CD4-positive, alpha-beta T cell (primary cell): Measurements from ENCODE around the gene NXPE1. TPM values are rescaled to one million over a fixed set of nuclear protein-coding genes. Genes with fewer than 3 reads are reported as not detected.

Source experiments
- ATAC-seq: fragments of 200-7000 bp; cut with Tn5 transposase; one replicate; pipeline ENCODE4 v1.10.0; 2022; ENCODE audit warnings: mild to moderate bottlenecking; ENCODE audit not compliant: poor library complexity
- CTCF ChIA-PET: fragments of 350-600 bp; sonication (Branson Sonifier 250); formaldehyde crosslinking; loops from one replicate; lab custom pipeline; 2021; ENCODE audit warnings: antibody characterized with exemption, inconsistent platforms; lab: Charles Lee
- POLR2A ChIA-PET: fragments of 350-600 bp; sonication (Branson Sonifier 250); formaldehyde crosslinking; loops from one replicate; lab custom pipeline; 2021; ENCODE audit warnings: antibody characterized with exemption, inconsistent platforms; lab: Charles Lee
- DNase-seq, 14 experiments: peaks; one replicate each; pipeline ENCODE4 v3.0.0-alpha.2; 2013 to 2020; ENCODE audit warnings: mixed read lengths in 2 of 14
- H3K27ac ChIP-seq, 2 donors: one replicate each; pipeline versions ENCODE4 v1.5.1 to v1.7.0; 2013; ENCODE audit warnings: low read length in 2 of 2, low read depth in 1 of 2, mild to moderate bottlenecking in 1 of 2
- H3K27me3 ChIP-seq, 2 experiments: 1 replicate in 1 of 2; 2 replicates in 1 of 2; pipeline versions ENCODE4 v1.6.1 to v1.7.0; 2013; ENCODE audit warnings: low read length in 2 of 2, control low read depth in 1 of 2, mild to moderate bottlenecking in 1 of 2, moderate library complexity in 1 of 2; ENCODE audit not compliant: insufficient read depth in 2 of 2, control insufficient read depth in 1 of 2
- H3K36me3 ChIP-seq: one replicate; pipeline ENCODE4 v1.6.1; 2013; ENCODE audit warnings: low read length, control low read depth; ENCODE audit not compliant: insufficient read depth
- H3K4me1 ChIP-seq: one replicate; pipeline ENCODE4 v1.6.1; 2013; ENCODE audit warnings: low read length, control low read depth; ENCODE audit not compliant: insufficient read depth
- H3K4me3 ChIP-seq: one replicate; pipeline ENCODE4 v1.5.1; 2013; ENCODE audit warnings: mild to moderate bottlenecking, low read length, moderate library complexity
- H3K9me3 ChIP-seq, 2 experiments: 1 replicate in 1 of 2; 2 replicates in 1 of 2; pipeline versions ENCODE4 v1.6.1 to v1.7.0; 2013; ENCODE audit warnings: low read length in 2 of 2, mild to moderate bottlenecking in 2 of 2, control low read depth in 1 of 2, moderate library complexity in 1 of 2; ENCODE audit not compliant: control insufficient read depth in 1 of 2, insufficient read depth in 1 of 2
- H3K27ac Mint-ChIP-seq: one replicate; pipeline ENCODE4 v1.8.0; 2020; ENCODE audit warnings: mixed read lengths
- H3K27me3 Mint-ChIP-seq: one replicate; pipeline ENCODE4 v1.8.0; 2021; ENCODE audit warnings: mixed read lengths
- H3K36me3 Mint-ChIP-seq: one replicate; pipeline ENCODE4 v1.8.0; 2021; ENCODE audit warnings: low read depth, mixed read lengths
- H3K4me1 Mint-ChIP-seq: one replicate; pipeline ENCODE4 v1.8.0; 2021; ENCODE audit warnings: low read depth, mixed read lengths
- H3K4me3 Mint-ChIP-seq: one replicate; pipeline ENCODE4 v1.8.0; 2020; ENCODE audit warnings: mild to moderate bottlenecking, mixed read lengths
- H3K9me3 Mint-ChIP-seq: one replicate; pipeline ENCODE4 v1.8.0; 2020; ENCODE audit warnings: mixed read lengths
- CTCF ChIP-seq: fragments of 200-600 bp; IDR thresholded peaks from one replicate; pipeline ENCODE4 v1.8.0; 2022; ENCODE audit warnings: antibody characterized with exemption, mild to moderate bottlenecking
- intact Hi-C, 2 experiments: fragments of 100-400 bp; cut with DNase I in 1 of 2; cut with micrococcal nuclease in 1 of 2; formaldehyde crosslinking; loops; one replicate each; pipeline versions ENCODE4 v1.15.1 to v1.9.0; 2023 to 2025; cut with DNase I, micrococcal nuclease
- total RNA-seq, 174 experiments: library from RNA in 2 of 174; stranded (reverse) in 2 of 174; gene quantifications; one replicate each; pipeline ENCODE4 v1.2.3 and lab custom pipeline; 2021 to 2026

NXPE1 gene
- total RNA-seq, 2 experiments from 2014 or later = not detected

- H3K4me1 Mint-ChIP-seq = no peaks in the 10 kb centered on the region
- ATAC-seq (no peak), DNase-seq (no peak)
- TF ChIP-seq CTCF = no peak
- Histone ChIP-seq H3K27me3 (no peaks in the 10 kb centered on the region), H3K27ac (no peak overlapping the region), H3K36me3 (no peaks in the 10 kb centered on the region), H3K4me1 (no peaks in the 10 kb centered on the region), H3K9me3 (no peaks in the 10 kb centered on the region), H3K4me3 (no peak overlapping the region)
- H3K4me3 Mint-ChIP-seq = no peak overlapping the region
- H3K27me3 Mint-ChIP-seq = no peaks in the 10 kb centered on the region
- POLR2A ChIA-PET = no interaction called here
- CTCF ChIA-PET = no interaction called here
- intact Hi-C loops = no loop called here
- H3K9me3 Mint-ChIP-seq = no peaks in the 10 kb centered on the region
- H3K27ac Mint-ChIP-seq = no peak overlapping the region
- no peaks in the 10 kb centered on the region for H3K36me3 Mint-ChIP-seq
Measured at GRCh38 chr11:114478001-114478410, 81.7 kb downstream of the NXPE1 start.

- Mint-ChIP-seq H3K27me3 (peaks cover 10% of the 10 kb centered on the region), H3K4me3 (no peak overlapping the region), H3K9me3 (peaks cover 5% of the 10 kb centered on the region), H3K4me1 (no peaks in the 10 kb centered on the region), H3K27ac (no peak overlapping the region), H3K36me3 (no peaks in the 10 kb centered on the region)
- no peak for TF ChIP-seq CTCF
- Histone ChIP-seq H3K36me3 (no peaks in the 10 kb centered on the region), H3K27me3 (no peaks in the 10 kb centered on the region), H3K27ac (no peak overlapping the region), H3K4me3 (no peak overlapping the region), H3K4me1 (no peaks in the 10 kb centered on the region), H3K9me3 (no peaks in the 10 kb centered on the region)
- CTCF ChIA-PET = no interaction called here
- ATAC-seq (no peak), DNase-seq (no peak)
- intact Hi-C loops = no loop called here
- POLR2A ChIA-PET = no interaction called here
Measured at GRCh38 chr11:114472661-114473060, 87.0 kb downstream of the NXPE1 start.

Other genes with a start within 250 kb of the NXPE1 start
- gene C11orf71, start 159.4 kb downstream of the NXPE1 start, total RNA-seq = 1 to 10 TPM; 6.1 to 7.6 TPM
- 10 to 100 TPM; 76.1 to 81.9 TPM for gene RBM7, start 159.2 kb downstream of the NXPE1 start, total RNA-seq
- 10 to 100 TPM; 17.3 to 20.6 TPM for gene REXO2, start 120.4 kb downstream of the NXPE1 start, total RNA-seq
- gene NXPE4, start 35.9 kb upstream of the NXPE1 start, total RNA-seq = not detected
- gene NXPE2, start 118.6 kb upstream of the NXPE1 start, total RNA-seq = not detected